ENCODE measurements around the gene ICAM4.
A peak's percentile ranks its signal among the peaks of the same experiment; 100 is the strongest.

ICAM4 gene

DNA sequence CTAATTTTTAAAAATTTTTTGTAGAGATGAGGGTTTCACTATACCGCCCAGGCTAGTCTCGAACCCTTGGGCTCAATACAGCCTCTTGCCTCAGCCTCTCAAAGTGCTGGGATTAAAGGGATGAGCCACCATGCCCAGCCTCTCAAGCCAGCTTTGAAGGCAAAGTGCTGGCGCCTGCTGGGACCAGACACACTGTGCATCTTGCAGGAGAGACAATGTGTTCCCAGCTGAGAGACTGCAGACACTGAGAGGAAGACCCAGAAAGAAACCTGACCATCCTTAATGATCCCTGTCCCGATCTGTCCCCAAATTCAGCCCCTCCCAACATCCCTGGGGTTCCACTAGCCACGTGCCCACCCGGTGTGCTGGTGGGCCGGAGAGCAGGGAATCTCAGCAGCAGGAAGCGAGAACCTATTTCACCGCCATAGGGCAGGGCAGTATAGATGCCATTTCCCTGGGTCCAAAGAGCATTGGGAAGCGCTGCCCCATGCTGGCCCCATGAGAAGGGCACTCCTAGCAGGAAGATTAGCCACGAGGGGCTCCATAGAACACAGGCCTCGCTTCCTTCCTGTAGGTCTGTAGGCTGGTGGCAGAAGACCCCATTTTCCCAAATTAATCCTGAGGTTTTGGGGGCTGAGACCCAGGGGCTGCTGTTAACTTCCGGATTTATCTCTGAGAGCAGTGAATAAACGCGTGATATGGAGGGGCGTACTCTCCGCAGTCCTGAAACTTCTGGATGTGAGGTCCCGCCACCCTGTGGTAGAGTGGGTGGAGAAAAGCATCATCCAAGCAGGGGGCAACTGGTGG is 45.6 kb downstream of the ICAM4 start:
- intact Hi-C loops (cut with DNase I; ENCODE audit: low total_unique reads), result loop anchor here (5.0 kb wide), 1 partner anchor 50 kb away; the partner anchor contains the start of gene TYK2
- Histone ChIP-seq H3K27me3 (no peaks in the 10 kb centered on the region), H3K4me1 (peaks cover 0 to 30% (median 25%) of the 10 kb centered on the region in 4 donors), H3K27ac (peak overlapping the region; percentile 80 to 81), H3K9me3 (no peaks in the 10 kb centered on the region), H3K4me3 (peak overlapping the region; percentile 65), H3K36me3 (peaks cover 24 to 35% (median 25%) of the 10 kb centered on the region in 3 donors)
- no peak for DNase-seq
- no peak for TF ChIP-seq CTCF (IDR thresholded peaks at IDR 0.05)

DNA sequence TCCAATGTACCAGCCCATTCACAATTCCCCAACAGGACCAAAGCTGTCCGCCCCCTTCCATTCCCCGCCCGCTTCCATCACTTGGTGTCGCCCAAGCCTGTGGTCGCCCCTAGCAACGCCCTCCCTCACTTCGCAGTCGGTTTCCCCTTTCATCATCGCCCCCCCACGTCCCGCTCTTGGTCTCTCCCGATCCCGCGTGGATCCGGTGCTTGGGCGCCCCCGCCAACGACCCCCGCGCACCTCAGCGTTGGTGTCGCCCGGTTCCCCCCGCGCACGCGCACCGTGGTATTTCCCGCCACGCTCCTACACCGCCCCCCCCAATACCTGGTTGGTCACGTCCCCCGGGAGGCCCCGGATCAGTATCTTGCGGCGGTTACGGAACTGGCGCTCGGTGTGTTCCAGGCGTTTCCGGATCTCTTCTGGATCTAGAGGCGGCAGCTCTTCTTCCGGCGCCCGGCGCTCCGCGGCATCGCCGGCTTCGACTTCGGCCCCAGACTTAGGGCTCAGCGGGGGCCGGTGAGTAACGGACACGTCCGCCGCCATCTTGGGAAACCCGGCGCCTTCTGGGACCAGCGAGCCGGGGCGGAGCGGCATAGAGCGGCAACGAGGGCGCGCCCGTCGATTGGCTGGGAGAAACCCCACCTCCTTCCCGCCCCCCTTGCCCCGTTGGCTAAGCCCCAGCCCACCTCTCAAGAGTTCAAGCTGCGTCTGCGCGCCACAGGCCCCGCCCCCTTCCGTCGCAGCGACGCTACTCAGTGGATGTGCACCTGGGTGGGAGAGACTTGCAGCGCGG is 46.4 kb downstream of the ICAM4 start, which contains the start of gene RAVER1:
Gene RAVER1 (minus strand): TSS at position 565 of the 793 bp plus-strand sequence. CDS start 22 bp downstream, at position 543.
- peak within 1 kb of the TSS; percentile 80 to 81 for H3K27ac ChIP-seq
- H3K36me3 ChIP-seq, result peaks cover 16 to 27% (median 17%) of the 10 kb centered on the region in 3 donors
- DNase-seq, result peak; percentile 96 to 99
- no peaks in the 10 kb centered on the region for H3K9me3 ChIP-seq
- TF ChIP-seq CTCF (IDR thresholded peaks at IDR 0.05), result no peak
- intact Hi-C loops (cut with DNase I; ENCODE audit: low total_unique reads), result loop anchor here (5.0 kb wide), 1 partner anchor 49 kb away; the partner anchor contains the start of gene TYK2
- no peaks in the 10 kb centered on the region for H3K27me3 ChIP-seq
- H3K4me3 ChIP-seq, result peak within 1 kb of the TSS; percentile 65
- H3K4me1 ChIP-seq, result peaks cover 0 to 30% (median 25%) of the 10 kb centered on the region in 4 donors

DNA sequence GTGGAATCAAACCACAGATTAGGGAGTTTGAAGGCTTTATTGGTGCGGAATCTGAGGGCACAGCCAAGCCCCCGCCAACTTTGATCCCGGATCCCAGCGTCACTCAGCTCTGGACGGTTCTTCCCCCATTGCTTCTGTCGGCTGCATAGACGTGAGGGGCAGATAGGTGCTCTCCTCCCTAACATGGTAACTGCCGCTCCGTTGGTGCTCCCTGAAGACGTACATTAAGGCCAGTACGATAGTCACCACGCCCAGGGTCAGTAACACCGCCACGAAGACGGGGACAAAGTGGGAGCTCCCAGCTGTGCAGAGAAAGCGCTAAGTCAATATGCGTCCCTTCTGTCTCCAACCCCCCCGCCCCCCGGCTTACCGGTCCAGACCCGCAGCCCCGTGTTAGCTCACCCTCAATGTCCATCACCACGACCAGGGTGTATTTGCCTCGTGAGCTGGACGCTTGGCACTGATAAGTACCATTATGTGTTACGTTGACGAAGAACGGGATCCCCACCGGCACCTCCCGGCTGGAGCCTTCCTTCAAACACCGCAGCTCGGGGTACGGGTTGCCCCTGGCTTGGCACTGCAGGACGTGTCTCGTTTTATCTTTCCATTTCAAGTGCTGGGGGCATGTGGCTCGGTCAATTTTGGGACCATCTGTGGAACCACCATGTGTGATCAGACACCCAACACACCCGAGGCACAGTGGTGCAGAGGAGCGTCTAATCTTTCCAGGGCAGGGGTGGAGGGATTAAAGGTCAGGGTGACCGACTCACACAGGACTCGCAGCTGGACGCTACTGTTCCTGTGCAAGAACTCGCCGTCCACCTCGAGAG is 47.2 kb downstream of the ICAM4 start:
- no peak for TF ChIP-seq CTCF (IDR thresholded peaks at IDR 0.05)
- H3K9me3 ChIP-seq, result no peaks in the 10 kb centered on the region
- H3K36me3 ChIP-seq, result peaks cover 8 to 19% (median 9%) of the 10 kb centered on the region in 3 donors
- H3K27ac ChIP-seq, result peak overlapping the region; percentile 80 to 81
- no peak for DNase-seq
- H3K4me3 ChIP-seq, result peak overlapping the region; percentile 65
- peaks cover 0 to 30% (median 25%) of the 10 kb centered on the region in 4 donors for H3K4me1 ChIP-seq
- no peaks in the 10 kb centered on the region for H3K27me3 ChIP-seq
- intact Hi-C loops (cut with DNase I; ENCODE audit: low total_unique reads), result loop anchor here (5.0 kb wide), 1 partner anchor 48 kb away; the partner anchor contains the start of gene TYK2

- peak; percentile 96 to 98 for DNase-seq
- Histone ChIP-seq H3K4me3 (peak overlapping the region; percentile 65), H3K4me1 (peaks cover 0 to 30% (median 25%) of the 10 kb centered on the region in 4 donors), H3K36me3 (peaks cover 0 to 11% (median 5%) of the 10 kb centered on the region in 3 donors), H3K27me3 (no peaks in the 10 kb centered on the region), H3K27ac (peak overlapping the region; percentile 80 to 81), H3K9me3 (no peaks in the 10 kb centered on the region)
- TF ChIP-seq CTCF (IDR thresholded peaks at IDR 0.05), result no peak
- intact Hi-C loops (cut with DNase I; ENCODE audit: low total_unique reads), result loop anchor here (5.0 kb wide), 1 partner anchor 48 kb away; the partner anchor contains the start of gene TYK2
Measured at GRCh38 chr19:10334588-10335351, 48.0 kb downstream of the ICAM4 start.
